Measurements from ENCODE around the gene NOL4L. TPM values are rescaled to one million over a fixed set of nuclear protein-coding genes. Genes with fewer than 3 reads are reported as not detected.

The NOL4L gene
- total RNA-seq, 1 experiment from 2014 or later: 31.7 TPM

DNA sequence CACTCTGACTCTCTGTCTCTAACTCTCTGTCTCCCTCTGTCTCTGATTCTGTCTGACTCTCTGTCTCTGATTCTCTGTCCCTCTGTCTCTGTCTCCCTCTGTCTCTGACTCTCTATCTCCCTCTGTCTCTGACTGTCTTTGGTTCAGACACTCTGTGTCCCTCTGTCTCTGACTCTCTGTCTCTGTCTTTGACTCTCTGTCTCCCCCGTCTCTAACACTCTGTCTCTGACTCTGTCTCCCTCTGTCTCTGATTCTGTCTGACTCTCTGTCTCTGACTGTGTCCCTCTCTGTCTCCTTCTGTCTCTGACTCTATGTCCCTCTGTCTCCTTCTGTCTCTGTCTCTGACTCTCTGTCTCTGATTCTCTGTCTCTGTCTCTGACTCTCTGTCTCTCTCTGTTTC lies 21.7 kb upstream of the NOL4L start:
- no peak overlapping the region for H2AK5ac ChIP-seq (ENCODE audit: insufficient read length, low read length)
- H3K23ac ChIP-seq (ENCODE audit: insufficient read length, low read depth, low read length): no peak overlapping the region

More for the DNA sequence above, 21.7 kb upstream of the NOL4L start:
- H3K27ac Mint-ChIP-seq: no peak overlapping the region
- no peaks in the 10 kb centered on the region for H3K23me2 ChIP-seq (ENCODE audit: insufficient read length, low read depth, low read length, poor library complexity, severe bottlenecking)
- H3K4me2 ChIP-seq (ENCODE audit: insufficient read depth, insufficient read length, low read length): no peak overlapping the region
- H2BK5ac ChIP-seq (ENCODE audit: insufficient read length, low read length): no peak overlapping the region
- no peak overlapping the region for H3K4ac ChIP-seq (ENCODE audit: low read depth, low read length)
- H3K27ac ChIP-seq (ENCODE audit: insufficient read length, low read depth, low read length): no peak overlapping the region
- no peak overlapping the region for H2BK15ac ChIP-seq (ENCODE audit: low read depth, low read length)
- H4K91ac ChIP-seq (ENCODE audit: insufficient read length, low read depth, low read length): no peak overlapping the region
- TF ChIP-seq, protein P1, sequence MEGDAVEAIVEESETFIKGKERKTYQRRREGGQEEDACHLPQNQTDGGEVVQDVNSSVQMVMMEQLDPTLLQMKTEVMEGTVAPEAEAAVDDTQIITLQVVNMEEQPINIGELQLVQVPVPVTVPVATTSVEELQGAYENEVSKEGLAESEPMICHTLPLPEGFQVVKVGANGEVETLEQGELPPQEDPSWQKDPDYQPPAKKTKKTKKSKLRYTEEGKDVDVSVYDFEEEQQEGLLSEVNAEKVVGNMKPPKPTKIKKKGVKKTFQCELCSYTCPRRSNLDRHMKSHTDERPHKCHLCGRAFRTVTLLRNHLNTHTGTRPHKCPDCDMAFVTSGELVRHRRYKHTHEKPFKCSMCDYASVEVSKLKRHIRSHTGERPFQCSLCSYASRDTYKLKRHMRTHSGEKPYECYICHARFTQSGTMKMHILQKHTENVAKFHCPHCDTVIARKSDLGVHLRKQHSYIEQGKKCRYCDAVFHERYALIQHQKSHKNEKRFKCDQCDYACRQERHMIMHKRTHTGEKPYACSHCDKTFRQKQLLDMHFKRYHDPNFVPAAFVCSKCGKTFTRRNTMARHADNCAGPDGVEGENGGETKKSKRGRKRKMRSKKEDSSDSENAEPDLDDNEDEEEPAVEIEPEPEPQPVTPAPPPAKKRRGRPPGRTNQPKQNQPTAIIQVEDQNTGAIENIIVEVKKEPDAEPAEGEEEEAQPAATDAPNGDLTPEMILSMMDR (conservative IDR thresholded peaks at IDR 0.05): no peak
- H3K9me3 ChIP-seq (ENCODE audit: control insufficient read depth, low read depth, low read length): no peaks in the 10 kb centered on the region
- H3K27me3 Mint-ChIP-seq (ENCODE audit: low read depth): peaks cover 6% of the 10 kb centered on the region
- no peak overlapping the region for H2AFZ ChIP-seq (ENCODE audit: low read length)
- H2BK12ac ChIP-seq (ENCODE audit: insufficient read length, low read depth, low read length): no peak overlapping the region
- H4K5ac ChIP-seq (ENCODE audit: insufficient read length, low read depth, low read length): no peak overlapping the region
- H3K4me3 Mint-ChIP-seq: no peak overlapping the region
- H3K9me3 Mint-ChIP-seq: no peaks in the 10 kb centered on the region
- H3K9ac ChIP-seq (ENCODE audit: extremely low read depth, insufficient read length, low read length): no peak overlapping the region
- no peaks in the 10 kb centered on the region for H3K79me1 ChIP-seq (ENCODE audit: insufficient read depth, low read depth, low read length, poor library complexity, severe bottlenecking)
- no peaks in the 10 kb centered on the region for H3K4me1 ChIP-seq (ENCODE audit: insufficient read depth, low read length)
- H3K14ac ChIP-seq (ENCODE audit: insufficient read depth, low read length): no peak overlapping the region
- no peak overlapping the region for H2BK20ac ChIP-seq (ENCODE audit: low read depth, low read length, poor library complexity, severe bottlenecking)
- no peaks in the 10 kb centered on the region for H4K20me1 ChIP-seq (ENCODE audit: control insufficient read depth, insufficient read depth, insufficient read length)
- no peaks in the 10 kb centered on the region for H3K27me3 ChIP-seq (ENCODE audit: insufficient read depth, low read length)
- no peak overlapping the region for H3T11ph ChIP-seq (ENCODE audit: low read length)
- H3K56ac ChIP-seq (ENCODE audit: insufficient read length, low read depth, low read length): no peak overlapping the region
- no peak for DNase-seq
- H3K79me2 ChIP-seq (ENCODE audit: insufficient read depth, low read length): no peaks in the 10 kb centered on the region
- no peaks in the 10 kb centered on the region for H3K36me3 Mint-ChIP-seq (ENCODE audit: insufficient read depth in 1 of 3, low read depth in 3 of 3)
- H4K8ac ChIP-seq (replicated peaks; ENCODE audit: insufficient read length, low read depth, low read length): no peak overlapping the region
- WGBS (ENCODE audit: extremely low coverage, insufficient read length, low lambda C conversion rate): no CpG with 5 or more reads among the region's 1 CpG
- H2BK120ac ChIP-seq (ENCODE audit: low read depth, low read length, poor library complexity, severe bottlenecking): no peak overlapping the region
- H3K18ac ChIP-seq (ENCODE audit: insufficient read length, low read depth, low read length): no peak overlapping the region
- peaks cover 5 to 9% of the 10 kb centered on the region in 2 experiments for H3K4me1 Mint-ChIP-seq
